GM19193 (cell line): Measurements from ENCODE around the gene ZDHHC1.

Experiments used
- POLR2A ChIP-seq: IDR thresholded peaks from 4 replicates; pipeline ENCODE4 v1.6.1; 2011; ENCODE audit not compliant: insufficient read depth, insufficient read length; ENCODE audit errors: extremely low read depth

Gene ZDHHC1

DNA sequence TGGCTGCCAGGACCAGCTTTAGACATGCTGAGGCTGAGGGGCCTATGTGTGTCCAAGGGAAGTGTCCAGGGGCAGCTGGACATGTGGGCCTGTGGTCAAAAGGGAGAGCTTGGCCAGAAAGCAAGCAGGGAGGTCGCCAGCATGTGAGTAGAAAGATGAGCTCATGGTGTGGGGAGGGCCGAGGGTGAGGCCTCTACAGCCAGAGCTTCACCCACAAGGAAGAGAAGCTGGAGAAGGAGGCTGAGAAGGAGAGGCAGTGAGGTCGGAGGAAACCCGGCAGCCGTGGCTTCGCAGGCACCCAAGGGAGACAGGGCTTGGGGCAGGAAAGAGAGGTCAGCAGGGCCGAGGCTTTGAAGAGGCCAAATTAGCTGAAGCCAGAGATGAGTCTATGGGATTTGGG is 10.7 kb upstream of the ZDHHC1 start:
- no peak for TF ChIP-seq POLR2A

DNA sequence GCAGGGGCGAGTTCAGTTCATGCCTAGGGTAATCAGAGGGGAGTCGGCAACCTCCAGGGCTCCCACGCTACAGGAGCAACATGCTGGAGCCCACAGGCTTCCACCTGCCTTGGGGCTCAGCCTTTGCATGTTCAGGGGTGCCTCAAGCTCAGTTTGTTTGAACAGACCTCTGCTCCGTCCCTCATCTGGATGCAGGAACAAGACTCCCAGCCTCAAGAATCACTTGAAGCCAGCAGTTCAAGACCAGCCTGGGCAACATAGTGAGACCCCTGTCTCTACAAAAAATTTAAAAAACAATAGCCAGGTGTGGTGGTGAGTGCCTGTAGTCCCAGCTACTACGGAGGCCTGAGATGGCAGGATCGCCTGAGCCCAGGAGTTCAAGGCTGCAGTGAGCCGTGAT is 9.7 kb upstream of the ZDHHC1 start:
- TF ChIP-seq POLR2A = no peak

- TF ChIP-seq POLR2A = no peak
Measured at GRCh38 chr16:67425580-67425979, 9.3 kb upstream of the ZDHHC1 start.

DNA sequence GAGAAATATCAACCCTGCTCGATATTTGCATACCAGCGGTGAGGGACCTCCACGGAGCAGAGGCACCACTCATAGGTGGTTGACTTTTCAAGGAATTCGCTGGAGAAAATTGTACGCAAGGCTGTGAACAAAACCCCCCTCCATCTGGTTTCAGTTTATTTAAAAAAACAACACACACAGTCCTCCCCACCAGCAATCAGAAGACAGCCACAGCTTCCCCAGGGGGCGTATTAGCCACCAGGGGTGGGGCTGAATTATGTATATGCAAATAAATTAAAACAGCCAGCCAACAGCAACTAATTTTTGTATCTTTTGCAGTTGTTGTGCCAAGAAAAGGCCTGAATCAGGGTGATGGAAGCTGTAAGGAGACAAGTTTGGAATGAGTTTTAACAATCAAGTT is 8.8 kb upstream of the ZDHHC1 start:
- TF ChIP-seq POLR2A = no peak

GRCh38 chr16:67424261-67424615 is 8.0 kb upstream of the ZDHHC1 start:
- no peak for TF ChIP-seq POLR2A

GRCh38 chr16:67423611-67424260 is 7.5 kb upstream of the ZDHHC1 start:
- TF ChIP-seq POLR2A = no peak

- TF ChIP-seq POLR2A = no peak
Measured at GRCh38 chr16:67423015-67423414, 6.7 kb upstream of the ZDHHC1 start.

- no peak for TF ChIP-seq POLR2A
Measured at GRCh38 chr16:67421030-67421429, 4.8 kb upstream of the ZDHHC1 start.

- no peak for TF ChIP-seq POLR2A
Measured at GRCh38 chr16:67419931-67420330, 3.7 kb upstream of the ZDHHC1 start.

DNA sequence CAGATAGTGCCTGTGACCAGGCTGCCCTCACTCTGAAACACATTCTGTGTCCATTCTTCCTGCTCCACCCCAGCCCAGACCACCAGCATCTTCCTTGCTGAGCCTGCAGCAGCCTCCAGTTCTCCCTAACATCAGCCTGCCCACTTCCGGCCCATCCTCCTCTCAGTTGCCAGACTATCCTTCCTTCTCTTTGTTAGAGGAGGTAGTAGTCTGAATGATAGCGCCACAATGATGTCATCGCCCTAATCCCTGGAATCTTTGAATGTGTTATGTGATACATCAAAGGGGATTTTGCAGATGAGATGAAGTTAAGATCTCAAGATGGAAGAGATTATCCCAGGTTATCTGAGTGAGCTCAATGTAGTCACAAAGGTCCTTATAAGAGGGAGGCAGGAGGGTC is 3.2 kb upstream of the ZDHHC1 start:
- no peak for TF ChIP-seq POLR2A

DNA sequence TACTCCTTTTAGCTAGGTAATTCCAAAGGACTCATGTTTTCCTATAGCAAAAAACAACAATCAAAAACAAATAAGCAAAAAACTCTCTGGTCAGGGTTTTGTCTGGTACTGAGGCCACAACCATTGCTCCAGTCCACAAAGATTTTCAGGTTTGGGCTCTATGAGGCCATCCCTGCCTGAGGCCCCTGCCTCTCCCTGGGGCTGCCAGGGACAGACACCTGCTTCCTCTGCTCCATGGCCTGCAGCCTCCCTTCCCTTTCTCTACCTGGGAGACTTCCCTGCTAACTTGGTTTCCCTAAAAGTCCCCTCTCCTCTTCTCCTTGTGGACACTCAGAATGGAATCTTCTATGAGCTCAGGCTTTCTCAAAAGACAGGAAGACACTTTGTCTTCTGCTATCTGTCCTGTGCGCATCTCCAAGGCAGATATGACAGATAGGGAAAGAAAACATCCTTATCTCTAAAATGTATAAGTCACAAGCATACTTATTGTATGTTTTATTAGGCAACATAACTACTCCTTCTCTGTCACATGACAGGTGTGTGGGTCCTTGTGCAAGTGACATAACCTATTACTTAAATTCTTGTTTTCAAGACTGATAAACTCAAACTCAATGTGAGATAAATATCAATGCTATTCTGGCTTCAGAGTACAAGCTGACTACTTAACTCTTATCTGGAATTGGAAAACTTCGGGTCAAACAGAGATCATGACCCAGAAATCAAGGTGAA is 1.2 kb upstream of the ZDHHC1 start:
- no peak for TF ChIP-seq POLR2A

DNA sequence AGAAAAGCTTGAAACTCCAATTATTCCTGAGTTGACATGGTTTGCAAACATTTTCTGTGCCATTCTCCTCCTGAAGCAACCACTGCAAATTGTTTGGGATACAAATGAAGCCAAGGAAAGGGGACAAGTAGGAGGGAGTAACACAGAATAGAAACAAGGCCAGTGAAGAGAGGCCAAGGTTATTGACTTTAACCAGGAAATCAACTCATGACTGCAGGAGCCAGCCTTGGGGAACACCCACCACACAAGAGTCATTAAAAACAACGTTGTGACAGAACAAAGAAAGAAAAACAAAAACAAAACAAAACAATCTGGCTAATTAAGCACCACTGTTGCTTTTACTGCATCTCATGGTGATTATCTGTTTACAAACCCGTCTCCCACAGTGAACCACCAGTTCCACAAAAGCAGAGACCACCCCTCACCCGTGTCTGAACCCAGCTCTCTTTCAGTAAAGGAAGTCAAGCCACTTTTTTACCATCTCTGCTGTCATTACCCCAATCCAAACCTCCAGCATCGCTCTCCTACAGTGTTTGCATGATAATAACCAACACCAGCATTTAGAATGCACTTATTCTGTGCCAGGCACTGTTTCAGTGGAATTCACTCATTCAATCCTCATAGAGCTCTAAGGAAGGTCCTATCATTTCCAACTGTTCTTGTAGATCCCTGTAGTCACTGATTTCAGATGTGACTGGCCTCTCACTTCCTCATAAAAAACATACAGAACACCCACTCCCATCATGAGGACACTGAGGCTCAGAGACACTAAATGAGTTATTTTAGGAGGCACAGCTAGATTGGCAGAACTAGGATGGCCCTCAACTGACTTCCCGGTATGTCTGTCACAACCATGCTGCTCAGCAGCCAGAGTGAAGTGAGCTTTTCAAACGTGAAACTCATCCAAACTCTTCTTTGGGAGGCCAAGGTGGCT is 2.0 kb downstream of the ZDHHC1 start:
- TF ChIP-seq POLR2A = no peak

DNA sequence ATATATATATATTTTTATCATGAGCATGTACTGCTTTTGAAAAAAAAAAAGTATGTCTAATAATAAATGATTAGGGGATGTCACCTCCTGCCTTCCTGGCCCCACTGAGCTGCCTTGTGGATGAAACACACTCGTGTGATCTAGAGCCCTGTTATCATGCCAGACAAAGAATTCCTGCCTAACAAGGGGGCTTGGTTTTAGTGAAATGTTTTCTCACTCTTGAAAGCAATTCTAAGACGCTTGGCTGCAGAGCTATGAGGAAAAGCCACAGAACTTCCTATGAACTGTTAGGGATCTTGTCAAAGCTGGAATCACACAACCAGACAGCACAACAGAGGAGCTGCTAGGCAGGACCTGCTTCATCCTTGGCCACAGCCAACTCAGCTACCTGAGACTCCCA is 4.0 kb downstream of the ZDHHC1 start:
- no peak for TF ChIP-seq POLR2A

DNA sequence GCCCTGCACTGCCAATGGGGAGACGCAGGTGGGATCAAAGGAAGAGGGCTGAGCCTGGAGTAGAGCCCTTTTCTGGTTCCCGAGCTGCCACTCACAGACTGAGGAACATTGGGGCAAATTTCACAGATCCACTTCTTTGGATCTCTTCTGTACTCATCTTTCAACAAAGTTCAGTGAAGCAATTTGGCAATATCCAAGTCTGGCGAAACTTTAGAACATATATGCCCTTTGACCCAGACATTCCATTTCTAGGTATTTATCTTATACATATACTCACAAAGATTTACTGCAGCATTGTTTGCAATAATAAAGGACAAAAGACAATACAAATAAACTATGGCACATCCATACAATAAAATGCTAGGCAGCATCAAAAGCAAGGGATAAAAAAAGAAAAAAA is 4.9 kb downstream of the ZDHHC1 start:
- no peak for TF ChIP-seq POLR2A

GRCh38 chr16:67409631-67410030 is 6.6 kb downstream of the ZDHHC1 start:
- no peak for TF ChIP-seq POLR2A

DNA sequence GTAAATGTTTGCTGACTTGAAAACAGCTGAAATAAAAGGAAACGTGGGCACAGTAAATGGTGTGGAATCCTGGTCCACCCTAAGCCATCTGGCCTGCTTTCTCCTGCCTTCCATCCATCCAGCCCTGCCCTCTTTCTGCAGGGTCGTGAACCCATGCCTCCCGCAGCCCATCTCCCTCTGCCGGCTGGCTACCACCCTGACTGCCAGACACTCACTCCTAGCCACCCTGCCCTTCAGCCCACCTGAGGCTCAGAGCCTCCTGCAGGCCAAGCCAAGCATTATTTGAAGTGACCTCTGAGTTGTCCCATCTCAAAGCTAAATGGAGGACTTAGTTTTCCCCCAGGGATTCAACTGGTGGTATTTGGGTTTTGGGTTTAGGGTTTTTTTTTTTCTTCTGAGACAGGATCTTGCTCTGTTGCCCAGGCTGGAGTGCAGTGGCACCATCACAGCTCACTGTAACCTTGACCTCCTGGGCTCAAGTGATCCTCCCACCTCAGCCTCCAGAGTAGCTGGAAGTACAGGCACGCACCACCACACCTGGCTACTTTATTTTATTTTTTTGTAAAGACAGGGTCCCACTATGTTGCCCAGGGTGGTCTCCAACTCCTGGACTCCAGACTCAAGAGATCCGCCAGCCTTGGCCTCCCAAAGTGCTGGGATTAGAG is 8.4 kb downstream of the ZDHHC1 start:
- no peak for TF ChIP-seq POLR2A

GRCh38 chr16:67407176-67407787 is 9.0 kb downstream of the ZDHHC1 start:
- TF ChIP-seq POLR2A = no peak
